Ovary (tissue), 9 donors: ENCODE measurements around the gene KCNK13. TPM values are rescaled to one million over a fixed set of nuclear protein-coding genes. Genes with fewer than 3 reads are reported as not detected.

ENCODE experiments used
- DNase-seq, 5 donors: peaks; one replicate each; pipeline ENCODE4 v3.0.0-alpha.2; 2019 to 2020
- H3K27ac ChIP-seq, 2 donors: fragments of 200-600 bp; one replicate each; pipeline versions ENCODE4 v1.5.1 to v1.8.0; 2019 to 2022
- H3K27me3 ChIP-seq: fragments of 200-600 bp; one replicate; pipeline ENCODE4 v1.8.0; 2022
- H3K36me3 ChIP-seq: fragments of 200-600 bp; sonication (generic); one replicate; pipeline ENCODE4 v1.5.1; 2019
- H3K4me1 ChIP-seq: one replicate; pipeline ENCODE4 v1.8.1; 2013; ENCODE audit warnings: mild to moderate bottlenecking, moderate library complexity; ENCODE audit not compliant: insufficient read depth
- H3K4me3 ChIP-seq: fragments of 200-600 bp; sonication (generic); one replicate; pipeline ENCODE4 v1.5.1; 2017
- H3K9me3 ChIP-seq, 2 donors: fragments of 200-600 bp in 1 of 2; sonication (generic) in 1 of 2; one replicate each; pipeline versions ENCODE4 v1.5.1 to v1.8.1; 2013 to 2019; ENCODE audit warnings: mild to moderate bottlenecking in 1 of 2, moderate library complexity in 1 of 2
- EP300 ChIP-seq: sonication (generic); formaldehyde crosslinking; IDR thresholded peaks from one replicate; pipeline ENCODE4 v1.6.1; 2017; ENCODE audit warnings: antibody characterized with exemption
- POLR2A ChIP-seq: fragments of 450-650 bp; IDR thresholded peaks from one replicate; pipeline ENCODE4 v1.6.1; 2017; ENCODE audit warnings: antibody characterized with exemption, mild to moderate bottlenecking, moderate library complexity
- WGBS, 3 donors: extraction: QIAGEN DNeasy Blood & Tissue Kit in 1 of 3; methylation state at CpG; one replicate each; pipeline versions ENCODE4 v1.1.5 to v1.1.7; 2013 to 2017; 5-methylcytosine and 5-hydroxymethylcytosine counted together
- intact Hi-C, 4 donors: fragments of 100-400 bp; cut with DNase I; formaldehyde crosslinking; loops; one replicate each; pipeline versions ENCODE4 v1.11.0 to v1.15.1; 2022 to 2023
- polyA plus RNA-seq, 2 donors: library from polyadenylated mRNA; stranded (reverse); fragments of 200-250 nt in 1 of 2; fragments of 350-450 nt in 1 of 2; fragmentation: Illumina TruSeq in 1 of 2; extraction: RNeasy Lipid Tissue Mini Kit (QIAGEN cat#74804) in 1 of 2; gene quantifications; one replicate each; pipeline ENCODE4 v1.2.3, GENCODE V29; 2013 to 2014
- total RNA-seq, 7 donors: library from RNA; depleted of rRNA in 2 of 7; stranded (reverse); fragments of >200 nt in 2 of 7; fragmentation: NEBNext Ultra II Directional in 3 of 7; extraction: Animal tissue kit (Norgen Biotek cat#: 25700) in 3 of 7; gene quantifications; one replicate each; pipeline versions ENCODE4 v1.1.0 to v1.2.4, GENCODE V29; 2016 to 2023
- TF ChIP-seq, protein P1 (sequence below), 3 donors: fragments of 450-650 bp in 2 of 3; fragments of 200-600 bp in 1 of 3; IDR thresholded peaks; one replicate each; pipeline versions ENCODE4 v1.5.1 to v1.8.0; 2016 to 2022; ENCODE audit warnings: antibody characterized with exemption in 3 of 3, mild to moderate bottlenecking in 1 of 3
- donor health status: DM: no; HTN: no; CAD: no; lungs with moderate emphysema.
- donor health status: DM: no; HTN: no; CAD: no.
- donor health status: Bipolar disorder and iron deficiency.
- donor health status: DM: yes; HTN: yes; CAD: no.
- donor health status: DM: no; HTN: no; CAD: no.
- donor health status: DM: yes; HTN: yes; CAD: no.

The KCNK13 gene
- total and polyA plus RNA-seq, 9 donors: 0.13 to 0.80 (median 0.28) TPM; not detected in 2

DNA sequence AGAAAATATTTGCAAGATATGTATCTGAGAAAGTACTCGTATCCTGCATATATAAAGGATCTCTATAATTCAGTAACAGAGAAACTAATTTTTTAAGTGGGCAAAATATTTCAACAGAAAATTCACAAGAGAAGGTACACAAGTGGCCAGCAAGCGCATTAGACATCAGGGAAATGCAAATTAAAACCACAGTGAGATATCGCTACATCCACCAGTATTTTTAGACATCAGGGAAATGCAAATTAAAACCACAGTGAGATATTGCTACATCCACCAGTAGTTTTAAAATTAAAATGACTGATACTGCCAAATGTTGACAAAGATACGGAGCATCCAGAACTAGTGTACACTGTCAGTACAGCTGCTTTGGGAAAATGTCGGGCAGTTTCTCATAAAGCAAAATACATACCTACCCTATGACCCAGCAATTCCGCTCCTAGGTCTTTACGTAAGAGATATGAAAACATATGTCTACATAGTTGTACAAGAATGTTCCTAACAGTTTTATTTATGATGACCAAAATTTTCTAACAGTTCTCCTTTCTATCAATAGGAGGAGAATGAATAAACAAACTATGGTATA, 2.8 kb upstream of the KCNK13 start:
- H3K27ac ChIP-seq: no peak overlapping the region
- DNase-seq: no peak
- H3K4me3 ChIP-seq: no peak overlapping the region
- H3K9me3 ChIP-seq: no peaks in the 10 kb centered on the region
- TF ChIP-seq EP300 (no peak), POLR2A (no peak)
- TF ChIP-seq, protein P1, sequence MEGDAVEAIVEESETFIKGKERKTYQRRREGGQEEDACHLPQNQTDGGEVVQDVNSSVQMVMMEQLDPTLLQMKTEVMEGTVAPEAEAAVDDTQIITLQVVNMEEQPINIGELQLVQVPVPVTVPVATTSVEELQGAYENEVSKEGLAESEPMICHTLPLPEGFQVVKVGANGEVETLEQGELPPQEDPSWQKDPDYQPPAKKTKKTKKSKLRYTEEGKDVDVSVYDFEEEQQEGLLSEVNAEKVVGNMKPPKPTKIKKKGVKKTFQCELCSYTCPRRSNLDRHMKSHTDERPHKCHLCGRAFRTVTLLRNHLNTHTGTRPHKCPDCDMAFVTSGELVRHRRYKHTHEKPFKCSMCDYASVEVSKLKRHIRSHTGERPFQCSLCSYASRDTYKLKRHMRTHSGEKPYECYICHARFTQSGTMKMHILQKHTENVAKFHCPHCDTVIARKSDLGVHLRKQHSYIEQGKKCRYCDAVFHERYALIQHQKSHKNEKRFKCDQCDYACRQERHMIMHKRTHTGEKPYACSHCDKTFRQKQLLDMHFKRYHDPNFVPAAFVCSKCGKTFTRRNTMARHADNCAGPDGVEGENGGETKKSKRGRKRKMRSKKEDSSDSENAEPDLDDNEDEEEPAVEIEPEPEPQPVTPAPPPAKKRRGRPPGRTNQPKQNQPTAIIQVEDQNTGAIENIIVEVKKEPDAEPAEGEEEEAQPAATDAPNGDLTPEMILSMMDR (IDR thresholded peaks at IDR 0.05): no peak
- intact Hi-C loops: no loop called here
- peaks cover 14% of the 10 kb centered on the region for H3K4me1 ChIP-seq
- no peaks in the 10 kb centered on the region for H3K27me3 ChIP-seq
- H3K36me3 ChIP-seq: no peaks in the 10 kb centered on the region
- WGBS, 3 donors: 89 to 92% (median 89%) methylated on average over 7 of the region's 7 CpGs

GRCh38 chr14:90060312-90060964, 1.4 kb upstream of the KCNK13 start:
- Histone ChIP-seq H3K4me3 (peak overlapping the region; percentile 22), H3K36me3 (no peaks in the 10 kb centered on the region), H3K27ac (no peak overlapping the region), H3K9me3 (no peaks in the 10 kb centered on the region), H3K4me1 (peaks cover 14% of the 10 kb centered on the region), H3K27me3 (no peaks in the 10 kb centered on the region)
- WGBS, 3 donors: 0 to 2% (median 1%) methylated on average over 32 to 80 of the region's 80 CpGs
- peak in 2 of 5 donors; percentile 30 to 61 for DNase-seq
- intact Hi-C loops: no loop called here
- TF ChIP-seq, protein P1 (IDR thresholded peaks at IDR 0.05): peak in 1 of 3 donors; percentile 7
- TF ChIP-seq POLR2A: no peak

DNA sequence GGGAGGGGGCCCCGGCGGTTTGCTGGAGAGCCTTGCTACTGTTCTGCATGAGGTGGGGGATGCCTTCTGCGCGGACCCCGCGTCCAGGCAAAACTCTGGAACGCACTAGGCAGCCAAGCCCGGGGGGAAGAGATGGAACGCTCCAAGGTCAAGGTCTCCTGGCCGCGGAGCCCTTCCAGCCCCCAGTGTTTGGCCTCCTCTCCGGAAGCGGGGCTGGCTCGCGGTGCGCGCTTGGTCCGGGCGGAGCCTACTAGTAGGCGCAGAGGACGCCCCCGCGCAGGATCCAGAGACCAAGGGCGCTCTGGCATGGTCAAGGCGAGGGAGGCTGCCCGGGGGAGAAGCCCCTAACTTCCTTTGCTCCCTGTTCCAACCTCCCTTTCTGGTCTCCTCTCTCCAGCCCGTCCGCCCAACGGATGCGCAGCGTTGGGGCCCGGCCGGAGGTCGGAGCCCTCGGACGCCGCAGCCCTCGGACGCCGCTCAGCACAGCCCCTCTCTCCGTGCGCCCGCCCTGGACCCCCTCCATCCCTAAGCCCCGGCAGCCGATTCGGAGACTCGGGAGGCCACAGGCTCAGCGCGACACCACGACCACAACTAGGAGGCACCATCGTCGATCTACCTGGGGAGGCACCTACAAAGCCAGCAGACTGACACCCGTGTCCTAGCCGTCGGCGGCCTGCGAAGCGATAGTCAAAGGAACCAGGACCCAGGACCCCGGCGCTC, 669 bp upstream of the KCNK13 start:
- no peaks in the 10 kb centered on the region for H3K36me3 ChIP-seq
- no peaks in the 10 kb centered on the region for H3K9me3 ChIP-seq
- intact Hi-C loops: no loop called here
- peaks cover 14% of the 10 kb centered on the region for H3K4me1 ChIP-seq
- H3K27me3 ChIP-seq: no peaks in the 10 kb centered on the region
- 0% methylated on average over 48 to 60 of the region's 60 CpGs for WGBS, 3 donors
- TF ChIP-seq, protein P1 (IDR thresholded peaks at IDR 0.05): no peak
- no peak for TF ChIP-seq POLR2A
- TF ChIP-seq EP300: no peak
- DNase-seq: no peak
- no peak overlapping the region for H3K27ac ChIP-seq
- peak overlapping the region; percentile 22 for H3K4me3 ChIP-seq

- H3K4me1 ChIP-seq: peaks cover 14% of the 10 kb centered on the region
Measured at GRCh38 chr14:90062127-90062794, 467 bp downstream of the KCNK13 start.

More at GRCh38 chr14:90062127-90062794, 467 bp downstream of the KCNK13 start:
- Histone ChIP-seq H3K36me3 (no peaks in the 10 kb centered on the region), H3K4me3 (no peak overlapping the region), H3K27me3 (no peaks in the 10 kb centered on the region), H3K27ac (no peak overlapping the region), H3K9me3 (no peaks in the 10 kb centered on the region)
- TF ChIP-seq, protein P1 (IDR thresholded peaks at IDR 0.05): no peak
- no peak for TF ChIP-seq EP300
- TF ChIP-seq POLR2A: no peak
- WGBS, 3 donors: 1 to 3% (median 1%) methylated on average over 45 to 63 of the region's 63 CpGs
- intact Hi-C loops: no loop called here
- no peak for DNase-seq
